Lower lobe of right lung (tissue), 2 donors: Measurements from ENCODE around the gene ASB13. TPM values are rescaled to one million over a fixed set of nuclear protein-coding genes. Genes with fewer than 3 reads are reported as not detected.

ENCODE experiments used
- ATAC-seq, 2 donors: fragments of 200-7000 bp; cut with Tn5 transposase; one replicate each; pipeline ENCODE4 v1.9.1; 2020 to 2022; ENCODE audit warnings: mild to moderate bottlenecking in 2 of 2, moderate library complexity in 2 of 2
- DNase-seq: peaks from one replicate; pipeline ENCODE4 v3.0.0-alpha.2; 2020
- H3K27ac ChIP-seq: fragments of 200-600 bp; one replicate; pipeline ENCODE4 v1.8.0; 2022
- H3K27me3 ChIP-seq: fragments of 200-600 bp; one replicate; pipeline ENCODE4 v1.8.0; 2022; ENCODE audit warnings: low read depth
- H3K36me3 ChIP-seq: fragments of 200-600 bp; one replicate; pipeline ENCODE4 v1.8.0; 2022; ENCODE audit warnings: mild to moderate bottlenecking
- H3K4me1 ChIP-seq: fragments of 200-600 bp; one replicate; pipeline ENCODE4 v1.8.0; 2022
- H3K4me3 ChIP-seq: fragments of 200-600 bp; one replicate; pipeline ENCODE4 v1.8.0; 2022; ENCODE audit warnings: mild to moderate bottlenecking
- H3K9me3 ChIP-seq: fragments of 200-600 bp; one replicate; pipeline ENCODE4 v1.8.0; 2022
- CTCF ChIP-seq: fragments of 200-600 bp; IDR thresholded peaks from one replicate; pipeline ENCODE4 v1.8.0; 2022; ENCODE audit warnings: antibody characterized with exemption, mild to moderate bottlenecking
- intact Hi-C: fragments of 100-400 bp; cut with DNase I; formaldehyde crosslinking; loops from one replicate; pipeline ENCODE4 v1.11.0; 2022
- total RNA-seq: library from RNA; stranded (reverse); fragmentation: NEBNext Ultra II Directional; extraction: Animal tissue kit (Norgen Biotek cat#: 25700); gene quantifications from one replicate; pipeline ENCODE4 v1.2.1, GENCODE V29; 2021
- donor health status: DM: no; HTN: yes; CAD: no; lungs with severe emphysema.

The ASB13 gene
- total RNA-seq, 1 donor from 2014 or later: 27.6 TPM

DNA sequence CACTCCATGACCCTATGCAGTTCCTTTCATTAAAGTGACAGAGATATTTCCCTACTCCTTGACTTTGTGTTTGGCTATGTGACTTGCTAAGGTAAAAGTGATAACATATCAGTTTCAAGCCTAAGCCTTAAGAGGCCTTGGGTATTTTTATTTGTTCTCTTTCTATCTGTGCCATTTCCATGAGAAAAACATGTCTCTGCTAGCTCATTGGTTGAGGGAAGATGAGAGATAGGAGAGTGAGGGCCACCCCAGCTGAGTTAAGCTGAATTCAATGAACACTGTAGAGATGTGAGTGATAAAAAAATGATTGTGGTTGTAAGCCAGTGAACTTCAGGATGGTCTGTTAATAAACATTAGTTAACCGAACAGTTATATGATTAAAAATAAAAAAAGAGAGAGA is 31.7 kb upstream of the ASB13 start:
- ATAC-seq (no peak), DNase-seq (no peak)
- intact Hi-C loops: no loop called here
- Histone ChIP-seq H3K36me3 (no peaks in the 10 kb centered on the region), H3K27ac (no peak overlapping the region), H3K27me3 (no peaks in the 10 kb centered on the region), H3K4me1 (no peaks in the 10 kb centered on the region), H3K9me3 (no peaks in the 10 kb centered on the region), H3K4me3 (no peak overlapping the region)
- TF ChIP-seq CTCF: no peak

DNA sequence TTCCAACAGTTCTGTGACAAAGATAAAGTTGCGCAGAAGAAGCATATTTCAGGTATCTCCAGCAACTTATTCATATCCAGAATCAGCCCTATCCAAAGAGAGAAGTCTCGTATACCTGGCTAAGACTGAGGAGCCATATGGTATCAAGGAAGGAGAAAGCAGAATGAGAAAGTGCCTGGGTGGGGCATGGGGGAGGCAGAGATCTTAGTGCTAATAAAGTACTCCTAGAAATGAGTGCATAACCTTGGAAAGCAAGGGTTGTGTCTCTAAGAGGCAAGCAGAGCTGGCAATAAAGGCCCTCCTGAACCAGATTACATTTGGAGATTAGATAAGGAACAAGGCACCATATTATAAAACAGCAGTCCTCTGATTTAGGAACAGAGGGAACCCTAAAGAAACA is 30.9 kb upstream of the ASB13 start:
- H3K27me3 ChIP-seq: no peaks in the 10 kb centered on the region
- ATAC-seq (no peak), DNase-seq (no peak)
- no peaks in the 10 kb centered on the region for H3K9me3 ChIP-seq
- TF ChIP-seq CTCF: no peak
- H3K27ac ChIP-seq: no peak overlapping the region
- intact Hi-C loops: no loop called here
- H3K36me3 ChIP-seq: no peaks in the 10 kb centered on the region
- peaks cover 6% of the 10 kb centered on the region for H3K4me1 ChIP-seq
- no peak overlapping the region for H3K4me3 ChIP-seq

GRCh38 chr10:5694573-5694972 is 28.2 kb upstream of the ASB13 start:
- DNase-seq: no peak
- no peak for ATAC-seq
- no peak overlapping the region for H3K27ac ChIP-seq
- no peak for TF ChIP-seq CTCF
- H3K9me3 ChIP-seq: no peaks in the 10 kb centered on the region
- H3K36me3 ChIP-seq: no peaks in the 10 kb centered on the region
- H3K4me1 ChIP-seq: peaks cover 16% of the 10 kb centered on the region
- no peak overlapping the region for H3K4me3 ChIP-seq
- intact Hi-C loops: no loop called here
- no peaks in the 10 kb centered on the region for H3K27me3 ChIP-seq

DNA sequence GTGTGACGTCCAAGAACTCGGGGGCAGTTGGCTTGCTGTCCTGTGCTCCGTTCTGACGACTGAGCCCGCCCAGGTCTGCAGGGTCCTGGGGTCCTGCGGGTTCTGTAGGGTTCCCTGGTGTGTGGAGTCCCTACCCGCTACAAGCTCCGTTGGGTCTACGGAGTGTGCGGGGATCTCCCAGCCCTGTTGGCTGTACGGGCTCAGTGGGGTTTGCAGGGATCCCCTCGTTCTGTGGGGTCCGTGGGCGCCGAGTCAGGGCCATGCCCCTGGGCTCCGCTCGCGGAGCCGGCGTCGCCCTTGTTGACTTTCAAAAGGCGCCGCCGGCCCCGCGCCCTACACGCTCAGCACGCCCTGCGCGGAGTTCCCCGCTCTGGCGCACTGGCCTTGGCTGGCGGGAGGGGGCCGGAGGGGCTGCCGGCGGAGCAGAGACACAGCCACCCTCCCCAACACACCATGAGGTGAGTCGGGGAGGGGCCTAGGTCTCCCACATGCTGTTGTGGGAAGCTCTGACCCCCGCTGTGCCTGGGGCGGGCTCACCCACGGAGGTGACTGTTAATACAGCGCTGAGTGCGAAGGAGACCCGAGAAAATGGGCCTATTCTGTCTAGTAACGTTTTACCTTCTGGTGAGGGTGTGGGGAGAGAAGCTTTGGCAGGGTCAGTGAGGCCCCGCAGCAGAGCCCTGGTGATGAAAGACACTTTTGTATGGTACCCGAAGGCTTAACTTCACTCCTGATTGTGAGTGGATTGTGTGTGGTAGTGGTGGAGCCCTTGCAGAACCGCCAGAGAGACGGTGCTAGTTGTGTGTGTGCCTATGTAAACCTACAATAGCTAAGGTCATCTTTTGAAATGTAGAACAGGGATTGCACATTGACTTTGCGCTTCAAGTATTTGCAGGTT is 26.3 kb upstream of the ASB13 start:
- H3K36me3 ChIP-seq: no peaks in the 10 kb centered on the region
- intact Hi-C loops: no loop called here
- peaks cover 23% of the 10 kb centered on the region for H3K4me1 ChIP-seq
- peak overlapping the region; percentile 54 for H3K4me3 ChIP-seq
- ATAC-seq (peak; percentile 93 to 94), DNase-seq (peak; percentile 78)
- H3K9me3 ChIP-seq: no peaks in the 10 kb centered on the region
- peak overlapping the region; percentile 61 for H3K27ac ChIP-seq
- no peak for TF ChIP-seq CTCF
- H3K27me3 ChIP-seq: no peaks in the 10 kb centered on the region

- H3K4me1 ChIP-seq: peaks cover 29% of the 10 kb centered on the region
- peak overlapping the region; percentile 54 for H3K4me3 ChIP-seq
- H3K27ac ChIP-seq: no peak overlapping the region
- no peak for ATAC-seq
- no peak for TF ChIP-seq CTCF
- H3K9me3 ChIP-seq: no peaks in the 10 kb centered on the region
- intact Hi-C loops: no loop called here
- H3K36me3 ChIP-seq: no peaks in the 10 kb centered on the region
- H3K27me3 ChIP-seq: no peaks in the 10 kb centered on the region
- DNase-seq: no peak
These were observed 25.4 kb upstream of the ASB13 start for GRCh38 chr10:5691786-5692185.
